Prostate gland (tissue), 2 donors: ENCODE data around the gene DGKI.
A peak's percentile ranks its signal among the peaks of the same experiment; 100 is the strongest.

Source experiments
- POLR2AphosphoS5 ChIP-seq: sonication (generic); formaldehyde crosslinking; IDR thresholded peaks from one replicate; pipeline ENCODE4 v1.6.1; 2017; ENCODE audit warnings: antibody characterized with exemption
- TF ChIP-seq, protein P1 (sequence below), 4 experiments: fragments of 200-600 bp in 2 of 4; fragments of 450-650 bp in 2 of 4; sonication (generic) in 2 of 4; IDR thresholded peaks; 1 replicate in 3 of 4; 2 replicates in 1 of 4; pipeline ENCODE4 v1.5.1; 2016 to 2019; ENCODE audit warnings: antibody characterized with exemption in 4 of 4, mild to moderate bottlenecking in 2 of 4, moderate library complexity in 2 of 4

DNA sequence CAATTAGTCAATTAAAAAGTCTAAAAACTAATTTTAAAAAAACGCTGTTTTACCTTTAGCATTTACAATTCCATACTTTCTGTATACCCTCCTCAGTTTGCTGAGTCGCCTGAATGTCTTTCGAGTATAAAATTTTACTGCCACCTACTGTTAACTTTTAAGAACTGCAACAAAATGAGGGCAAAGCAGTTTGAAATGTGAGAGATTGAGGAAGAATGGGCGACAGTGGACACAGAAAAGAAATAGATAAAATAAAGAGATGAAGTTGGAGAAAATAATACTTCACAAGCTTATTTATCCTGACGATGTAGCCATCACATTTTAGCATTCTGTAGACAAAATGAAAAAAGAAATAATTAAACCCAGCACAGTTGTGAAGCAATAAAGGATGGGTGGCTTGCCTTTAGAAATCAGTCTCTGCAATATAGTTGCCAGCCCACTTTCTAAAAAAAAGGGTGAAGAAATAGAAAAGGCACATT, 392.5 kb downstream of the DGKI start:
- no peak for TF ChIP-seq POLR2AphosphoS5
- TF ChIP-seq, protein P1, sequence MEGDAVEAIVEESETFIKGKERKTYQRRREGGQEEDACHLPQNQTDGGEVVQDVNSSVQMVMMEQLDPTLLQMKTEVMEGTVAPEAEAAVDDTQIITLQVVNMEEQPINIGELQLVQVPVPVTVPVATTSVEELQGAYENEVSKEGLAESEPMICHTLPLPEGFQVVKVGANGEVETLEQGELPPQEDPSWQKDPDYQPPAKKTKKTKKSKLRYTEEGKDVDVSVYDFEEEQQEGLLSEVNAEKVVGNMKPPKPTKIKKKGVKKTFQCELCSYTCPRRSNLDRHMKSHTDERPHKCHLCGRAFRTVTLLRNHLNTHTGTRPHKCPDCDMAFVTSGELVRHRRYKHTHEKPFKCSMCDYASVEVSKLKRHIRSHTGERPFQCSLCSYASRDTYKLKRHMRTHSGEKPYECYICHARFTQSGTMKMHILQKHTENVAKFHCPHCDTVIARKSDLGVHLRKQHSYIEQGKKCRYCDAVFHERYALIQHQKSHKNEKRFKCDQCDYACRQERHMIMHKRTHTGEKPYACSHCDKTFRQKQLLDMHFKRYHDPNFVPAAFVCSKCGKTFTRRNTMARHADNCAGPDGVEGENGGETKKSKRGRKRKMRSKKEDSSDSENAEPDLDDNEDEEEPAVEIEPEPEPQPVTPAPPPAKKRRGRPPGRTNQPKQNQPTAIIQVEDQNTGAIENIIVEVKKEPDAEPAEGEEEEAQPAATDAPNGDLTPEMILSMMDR (IDR thresholded peaks at IDR 0.05), result peak; percentile 35 to 64 (median 50)
